GM12878 (cell line): Measurements from ENCODE around the gene RPS6KA2. TPM values are rescaled to one million over a fixed set of nuclear protein-coding genes. Genes with fewer than 3 reads are reported as not detected.

ENCODE experiments used
- ATAC-seq: fragments of 200-7000 bp; cut with Tn5 transposase; 3 replicates; pipeline ENCODE4 v1.9.1; 2020; ENCODE audit warnings: mild to moderate bottlenecking, moderate library complexity
- BruUV-seq: library from RNA; stranded (reverse); fragments of 400-500 nt; replicated peaks from 2 replicates; lab custom pipeline; 2021; lab: Mats Ljungman, UMichigan
- CTCF ChIA-PET: fragments of 300-600 bp; sonication (Branson Sonifier 250); formaldehyde crosslinking; extraction: SDS; loops from one replicate; lab custom pipeline; 2021; ENCODE audit warnings: inconsistent platforms; lab: Yijun Ruan, JAX
- POLR2A ChIA-PET: fragments of 350-600 bp; formaldehyde crosslinking; extraction: SDS; loops from one replicate; lab custom pipeline; 2021; ENCODE audit warnings: inconsistent platforms; lab: Charles Lee
- RAD21 ChIA-PET: fragments of 300-600 bp; sonication (Branson Sonifier 250); formaldehyde crosslinking; loops from one replicate; lab custom pipeline; 2023; ENCODE audit warnings: antibody characterized with exemption; ENCODE audit not compliant: unreplicated experiment; lab: Charles Lee
- SMC1A ChIA-PET: fragments of 300-600 bp; sonication (Branson Sonifier 250); formaldehyde crosslinking; loops from one replicate; lab custom pipeline; 2023; ENCODE audit not compliant: unreplicated experiment, uncharacterized antibody; lab: Charles Lee
- DNase-seq: peaks from one replicate; pipeline ENCODE4 v3.0.0-alpha.2; 2011; ENCODE audit warnings: low read depth, low spot score
- FAIRE-seq: peaks from 3 replicates; lab custom pipeline; 2011; peaks lifted over from hg19 to GRCh38; lab: Jason Lieb, UNC
- H2AFZ ChIP-seq: 2 replicates; pipeline ENCODE4 v1.6.0; 2011; ENCODE audit warnings: low read depth, low read length, control low read depth; ENCODE audit not compliant: control insufficient read depth
- H3K27ac ChIP-seq: 2 replicates; pipeline ENCODE4 v1.5.1; 2011; ENCODE audit warnings: control low read depth; ENCODE audit not compliant: control insufficient read depth, insufficient read depth
- H3K27me3 ChIP-seq, 2 experiments: replicated peaks in 1 of 2; 2 replicates each; pipeline versions ENCODE4 v1.6.0 to v1.6.1; 2011; ENCODE audit warnings: low read length in 1 of 2; ENCODE audit not compliant: control insufficient read depth in 2 of 2, insufficient read depth in 2 of 2
- H3K36me3 ChIP-seq, 2 experiments: 2 replicates each; pipeline ENCODE4 v1.5.1; 2011; ENCODE audit warnings: low read length in 1 of 2; ENCODE audit not compliant: control insufficient read depth in 2 of 2, insufficient read depth in 2 of 2
- H3K4me1 ChIP-seq: 2 replicates; pipeline ENCODE4 v1.6.1; 2011; ENCODE audit warnings: mild to moderate bottlenecking, low read length, moderate library complexity, mixed read lengths; ENCODE audit not compliant: control insufficient read depth, insufficient read depth
- H3K4me2 ChIP-seq: 2 replicates; pipeline ENCODE4 v1.6.0; 2011; ENCODE audit warnings: control low read depth; ENCODE audit not compliant: control insufficient read depth, insufficient read depth
- H3K4me3 ChIP-seq: fragments of 200-600 bp; sonication (generic); 2 replicates; pipeline ENCODE4 v1.5.1; 2016
- H3K79me2 ChIP-seq: 2 replicates; pipeline ENCODE4 v1.6.0; 2011; ENCODE audit warnings: low read length; ENCODE audit not compliant: control insufficient read depth, insufficient read depth
- H3K9ac ChIP-seq: 2 replicates; pipeline ENCODE4 v1.8.0; 2011; ENCODE audit warnings: low read length, control low read depth, mixed read lengths; ENCODE audit not compliant: control insufficient read depth, insufficient read depth
- H3K9me3 ChIP-seq: replicated peaks from 3 replicates; pipeline ENCODE4 v1.5.1; 2011; ENCODE audit warnings: mild to moderate bottlenecking, low read length; ENCODE audit not compliant: control insufficient read depth, insufficient read depth
- H4K20me1 ChIP-seq: 2 replicates; pipeline ENCODE4 v1.6.0; 2011; ENCODE audit not compliant: control insufficient read depth, insufficient read depth
- EED ChIP-seq: sonication (generic); IDR thresholded peaks from 2 replicates; pipeline ENCODE4 v1.6.1; 2016; ENCODE audit warnings: antibody characterized with exemption, low read depth
- MXI1 ChIP-seq: fragments of 150-350 bp; IDR thresholded peaks from 2 replicates; pipeline ENCODE4 v1.6.1; 2011; ENCODE audit warnings: low read depth, mild to moderate bottlenecking, inconsistent platforms, low read length, improper control_type of control experiment
- RUNX3 ChIP-seq: IDR thresholded peaks from 2 replicates; pipeline ENCODE4 v1.6.1; 2012; ENCODE audit warnings: low read length, inconsistent platforms
- TCF7 ChIP-seq: IDR thresholded peaks from 2 replicates; pipeline ENCODE4 v1.6.1; 2014; ENCODE audit warnings: antibody characterized with exemption, borderline replicate concordance
- WGBS: methylation state at CpG from one replicate; pipeline ENCODE4 v1.1.6; 2016; ENCODE audit warnings: low lambda C conversion rate; ENCODE audit not compliant: insufficient replicate concordance, insufficient coverage; ENCODE audit errors: missing lambda C conversion rate; 5-methylcytosine and 5-hydroxymethylcytosine counted together
- in situ Hi-C: fragments of 300-500 bp; cut with MboI; formaldehyde crosslinking; loops from 9 replicates; pipeline ENCODE4 v1.14.3; 2018; ENCODE audit warnings: mixed read lengths
- intact Hi-C: fragments of 100-400 bp; cut with micrococcal nuclease; formaldehyde crosslinking; loops from one replicate; pipeline ENCODE4 v1.14.2; 2022; ENCODE audit not compliant: unreplicated experiment
- polyA plus RNA-seq, 11 experiments: library from polyadenylated mRNA; depleted of rRNA in 4 of 11; unstranded in 6 of 11; stranded (reverse) in 5 of 11; fragments of >200 nt; fragmentation: Nextera tagmentation in 4 of 11; fragmentation: Illumina TruSeq in 1 of 11; extraction: Ambion mirVana in 4 of 11; extraction: Trizol in 1 of 11; gene quantifications; 1 replicate in 1 of 11; 2 replicates in 10 of 11; pipeline versions ENCODE4 v1.2.1 to v1.2.3, GENCODE V29; 2011 to 2016; ENCODE audit warnings: inconsistent platforms in 2 of 11, missing spikeins in 2 of 11, low read depth in 1 of 11
- total RNA-seq, 4 experiments: library from RNA; depleted of rRNA in 3 of 4; stranded (reverse); fragments of >200 nt in 3 of 4; fragmentation: Illumina TruSeq in 1 of 4; extraction: Trizol in 1 of 4; gene quantifications; 2 replicates each; pipeline versions ENCODE4 v1.2.1 to v1.2.3, GENCODE V29; 2013 to 2021
- TF ChIP-seq, protein P1 (sequence below): fragments of 450-650 bp; IDR thresholded peaks from 2 replicates; pipeline ENCODE4 v1.6.1; 2016; ENCODE audit warnings: mild to moderate bottlenecking, moderate library complexity, borderline replicate concordance
- TF ChIP-seq, protein P2 (sequence below): fragments of 450-650 bp; IDR thresholded peaks from 2 replicates; pipeline ENCODE4 v1.6.1; 2016; ENCODE audit warnings: mild to moderate bottlenecking
- TF ChIP-seq, protein P3 (sequence below): IDR thresholded peaks from 2 replicates; pipeline ENCODE4 v1.6.1; 2012; ENCODE audit warnings: low read depth, low read length, improper control_type of control experiment

The RPS6KA2 gene
- total and polyA plus RNA-seq, 10 of the 15 experiments (the other 5 are each of a cell fraction or from before 2014, with no cell fraction given) = 0.02 to 1.0 (median 0.22) TPM; not detected in 1

DNA sequence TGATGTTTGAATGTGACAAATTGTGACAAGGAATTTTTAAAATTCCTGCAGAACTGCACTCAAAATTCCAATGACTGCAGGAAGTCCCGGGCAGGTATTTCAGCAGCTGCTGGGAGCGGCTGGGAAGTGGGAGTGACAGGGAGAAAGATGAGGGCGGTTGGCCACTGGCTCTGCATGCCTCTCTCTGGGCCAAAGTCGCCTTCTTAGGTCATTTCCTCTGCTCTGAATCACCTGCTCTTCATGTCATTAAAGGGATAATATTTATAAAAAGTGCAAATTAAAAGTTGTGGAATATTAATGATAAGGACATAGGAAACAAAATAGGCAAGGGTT lies 84.5 kb downstream of the RPS6KA2 start:
- ChIA-PET POLR2A (no interaction called here), SMC1A (no interaction called here)
- no peak overlapping the region for H3K9ac ChIP-seq

DNA sequence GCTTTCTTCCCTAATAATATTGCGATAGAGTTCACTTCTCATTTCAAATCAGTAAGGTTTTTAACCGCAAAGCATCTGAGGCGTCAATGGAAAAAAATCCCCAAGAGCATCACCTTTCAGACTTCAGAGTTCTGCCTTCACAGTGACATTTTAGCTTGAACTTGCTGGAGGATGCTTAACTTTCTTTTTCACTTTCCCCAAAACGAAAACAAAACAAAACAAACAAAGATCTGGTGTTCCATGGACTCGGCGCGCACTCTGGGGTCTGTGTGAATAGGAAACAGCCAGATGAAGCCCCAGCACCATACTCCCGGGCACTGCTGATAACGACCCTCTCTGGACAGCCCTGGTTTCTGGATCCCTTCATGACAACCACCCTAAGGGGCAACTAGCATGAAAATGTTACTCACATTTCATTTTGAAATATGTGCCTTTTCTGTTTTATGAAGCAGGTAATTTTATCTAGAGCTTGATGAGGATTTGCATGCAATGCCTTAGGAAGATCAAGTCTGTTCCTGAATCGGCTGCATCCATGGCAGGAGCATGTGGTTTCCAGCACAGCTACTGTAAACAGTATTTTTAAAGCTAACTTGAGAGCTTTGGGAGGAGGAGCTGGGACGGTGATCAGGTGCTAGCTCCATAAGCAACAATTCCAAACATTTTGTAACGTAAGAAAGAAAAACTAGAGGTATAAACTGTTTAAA lies 85.0 kb downstream of the RPS6KA2 start:
- FAIRE-seq (peak; percentile 27), DNase-seq (no peak), ATAC-seq (no peak)
- no TSS peak for BruUV-seq
- Histone ChIP-seq H4K20me1 (no peaks in the 10 kb centered on the region), H3K36me3 (no peaks in the 10 kb centered on the region), H3K4me2 (peak overlapping the region; percentile 80), H2AFZ (peak overlapping the region; percentile 52), H3K9me3 (no peaks in the 10 kb centered on the region), H3K79me2 (no peaks in the 10 kb centered on the region), H3K4me1 (peaks cover 16% of the 10 kb centered on the region), H3K4me3 (peak overlapping the region; percentile 31; the same call in 1 of the 2 replicates), H3K9ac (0 out of 2 replicates have a peak overlapping the region, but pooled peaks have one; percentile 24), H3K27me3 (no peaks in the 10 kb centered on the region), H3K27ac (no peak overlapping the region)
- intact Hi-C loops (no loop called here), in situ Hi-C loops (no loop called here)
- ChIA-PET POLR2A (no interaction called here), RAD21 (interaction anchor here (0.9 kb wide), 1 partner anchor 85 kb away, joined by 4 read pairs; the partner anchor contains the start of gene RPS6KA2), SMC1A (no interaction called here), CTCF (no interaction called here)
- peak; percentile 53; the same call in 1 of the 2 replicates for TF ChIP-seq RUNX3
- no peak for TF ChIP-seq EED
- TF ChIP-seq TCF7 = no peak
- TF ChIP-seq MXI1 = no peak
- TF ChIP-seq, protein P1, sequence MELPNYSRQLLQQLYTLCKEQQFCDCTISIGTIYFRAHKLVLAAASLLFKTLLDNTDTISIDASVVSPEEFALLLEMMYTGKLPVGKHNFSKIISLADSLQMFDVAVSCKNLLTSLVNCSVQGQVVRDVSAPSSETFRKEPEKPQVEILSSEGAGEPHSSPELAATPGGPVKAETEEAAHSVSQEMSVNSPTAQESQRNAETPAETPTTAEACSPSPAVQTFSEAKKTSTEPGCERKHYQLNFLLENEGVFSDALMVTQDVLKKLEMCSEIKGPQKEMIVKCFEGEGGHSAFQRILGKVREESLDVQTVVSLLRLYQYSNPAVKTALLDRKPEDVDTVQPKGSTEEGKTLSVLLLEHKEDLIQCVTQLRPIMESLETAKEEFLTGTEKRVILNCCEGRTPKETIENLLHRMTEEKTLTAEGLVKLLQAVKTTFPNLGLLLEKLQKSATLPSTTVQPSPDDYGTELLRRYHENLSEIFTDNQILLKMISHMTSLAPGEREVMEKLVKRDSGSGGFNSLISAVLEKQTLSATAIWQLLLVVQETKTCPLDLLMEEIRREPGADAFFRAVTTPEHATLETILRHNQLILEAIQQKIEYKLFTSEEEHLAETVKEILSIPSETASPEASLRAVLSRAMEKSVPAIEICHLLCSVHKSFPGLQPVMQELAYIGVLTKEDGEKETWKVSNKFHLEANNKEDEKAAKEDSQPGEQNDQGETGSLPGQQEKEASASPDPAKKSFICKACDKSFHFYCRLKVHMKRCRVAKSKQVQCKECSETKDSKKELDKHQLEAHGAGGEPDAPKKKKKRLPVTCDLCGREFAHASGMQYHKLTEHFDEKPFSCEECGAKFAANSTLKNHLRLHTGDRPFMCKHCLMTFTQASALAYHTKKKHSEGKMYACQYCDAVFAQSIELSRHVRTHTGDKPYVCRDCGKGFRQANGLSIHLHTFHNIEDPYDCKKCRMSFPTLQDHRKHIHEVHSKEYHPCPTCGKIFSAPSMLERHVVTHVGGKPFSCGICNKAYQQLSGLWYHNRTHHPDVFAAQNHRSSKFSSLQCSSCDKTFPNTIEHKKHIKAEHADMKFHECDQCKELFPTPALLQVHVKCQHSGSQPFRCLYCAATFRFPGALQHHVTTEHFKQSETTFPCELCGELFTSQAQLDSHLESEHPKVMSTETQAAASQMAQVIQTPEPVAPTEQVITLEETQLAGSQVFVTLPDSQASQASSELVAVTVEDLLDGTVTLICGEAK = no peak
- TF ChIP-seq, protein P2, sequence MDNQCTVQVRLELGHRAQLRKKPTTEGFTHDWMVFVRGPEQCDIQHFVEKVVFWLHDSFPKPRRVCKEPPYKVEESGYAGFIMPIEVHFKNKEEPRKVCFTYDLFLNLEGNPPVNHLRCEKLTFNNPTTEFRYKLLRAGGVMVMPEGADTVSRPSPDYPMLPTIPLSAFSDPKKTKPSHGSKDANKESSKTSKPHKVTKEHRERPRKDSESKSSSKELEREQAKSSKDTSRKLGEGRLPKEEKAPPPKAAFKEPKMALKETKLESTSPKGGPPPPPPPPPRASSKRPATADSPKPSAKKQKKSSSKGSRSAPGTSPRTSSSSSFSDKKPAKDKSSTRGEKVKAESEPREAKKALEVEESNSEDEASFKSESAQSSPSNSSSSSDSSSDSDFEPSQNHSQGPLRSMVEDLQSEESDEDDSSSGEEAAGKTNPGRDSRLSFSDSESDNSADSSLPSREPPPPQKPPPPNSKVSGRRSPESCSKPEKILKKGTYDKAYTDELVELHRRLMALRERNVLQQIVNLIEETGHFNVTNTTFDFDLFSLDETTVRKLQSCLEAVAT = no peak
- 54% methylated on average over 12 of the region's 12 CpGs for WGBS

More for the DNA sequence above, 84.5 kb downstream of the RPS6KA2 start:
- H3K27me3 ChIP-seq = no peaks in the 10 kb centered on the region
- WGBS = 80% methylated on average over 4 of the region's 4 CpGs
- in situ Hi-C loops = no loop called here
- H3K4me1 ChIP-seq = peaks cover 16% of the 10 kb centered on the region
- intact Hi-C loops = no loop called here
- H4K20me1 ChIP-seq = no peaks in the 10 kb centered on the region
- H3K36me3 ChIP-seq = no peaks in the 10 kb centered on the region
- no peak overlapping the region for H3K4me2 ChIP-seq
- CTCF ChIA-PET = no interaction called here
- no peak overlapping the region for H2AFZ ChIP-seq
- H3K9me3 ChIP-seq = no peaks in the 10 kb centered on the region
- FAIRE-seq = no peak
- DNase-seq = no peak
- no TSS peak for BruUV-seq
- RAD21 ChIA-PET = no interaction called here
- ATAC-seq = no peak
- H3K4me3 ChIP-seq = no peak overlapping the region
- TF ChIP-seq, protein P3, sequence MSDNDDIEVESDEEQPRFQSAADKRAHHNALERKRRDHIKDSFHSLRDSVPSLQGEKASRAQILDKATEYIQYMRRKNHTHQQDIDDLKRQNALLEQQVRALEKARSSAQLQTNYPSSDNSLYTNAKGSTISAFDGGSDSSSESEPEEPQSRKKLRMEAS = no peak
- no peaks in the 10 kb centered on the region for H3K79me2 ChIP-seq
- no peak overlapping the region for H3K27ac ChIP-seq
